Stimulated activated CD4-positive, alpha-beta T cell treated with anti-CD3 and anti-CD28 coated beads, Interleukin-12 subunit alpha, Interleukin-12 subunit beta, amount 100 ng/mL, for 24 hours (primary cell): ENCODE results near the gene SLC6A17.

Source experiments
- DNase-seq, 2 experiments: peaks; one replicate each; pipeline ENCODE4 v3.0.0-alpha.2; 2020; ENCODE audit warnings: low read depth in 2 of 2

The SLC6A17 gene

GRCh38 chr1:110242062-110242461 lies 91.8 kb downstream of the SLC6A17 start:
- no peak for DNase-seq

DNA sequence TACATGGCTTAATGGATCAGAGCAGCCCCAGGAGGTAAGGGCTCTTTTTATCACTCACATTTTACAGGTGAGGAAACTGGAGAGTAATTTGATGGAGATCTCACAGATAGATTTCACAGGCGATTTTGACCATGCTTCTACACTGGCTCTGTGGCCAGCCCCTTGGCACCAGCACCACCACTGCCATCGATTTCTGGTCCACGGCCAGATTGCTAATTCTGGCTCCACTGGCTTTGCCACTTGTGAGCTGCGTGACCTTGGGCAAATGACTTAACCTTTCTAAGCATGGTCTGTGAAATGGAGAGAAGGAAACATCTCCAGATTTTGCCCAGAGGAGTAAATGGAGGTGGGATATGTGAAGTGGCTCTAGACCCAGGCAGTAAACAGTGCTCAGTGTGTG lies 92.4 kb downstream of the SLC6A17 start:
- DNase-seq: no peak

GRCh38 chr1:110243146-110243545 lies 92.9 kb downstream of the SLC6A17 start:
- no peak for DNase-seq

DNA sequence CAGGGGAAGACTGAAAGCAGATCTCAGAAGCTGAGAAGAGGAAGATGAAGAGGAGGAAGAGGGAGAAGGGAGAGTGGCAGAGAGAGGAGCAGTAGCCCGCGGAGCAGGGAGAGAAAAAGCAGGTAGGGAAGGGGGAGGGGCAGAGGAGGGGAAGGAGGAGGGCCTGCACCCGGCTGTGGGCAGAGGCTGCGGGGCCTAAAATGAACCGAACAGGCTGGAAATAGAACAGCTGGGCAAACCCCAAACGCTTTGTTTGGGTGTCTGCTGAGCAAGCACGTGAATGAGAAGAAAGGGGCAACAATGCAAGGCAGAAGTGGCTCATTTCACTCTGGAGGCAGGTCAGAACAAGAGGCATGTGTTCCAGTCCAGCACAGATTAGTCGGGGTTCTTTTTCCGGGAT lies 93.3 kb downstream of the SLC6A17 start:
- DNase-seq: no peak

- no peak for DNase-seq
Observed at GRCh38 chr1:110245876-110246620, 95.8 kb downstream of the SLC6A17 start.

DNA sequence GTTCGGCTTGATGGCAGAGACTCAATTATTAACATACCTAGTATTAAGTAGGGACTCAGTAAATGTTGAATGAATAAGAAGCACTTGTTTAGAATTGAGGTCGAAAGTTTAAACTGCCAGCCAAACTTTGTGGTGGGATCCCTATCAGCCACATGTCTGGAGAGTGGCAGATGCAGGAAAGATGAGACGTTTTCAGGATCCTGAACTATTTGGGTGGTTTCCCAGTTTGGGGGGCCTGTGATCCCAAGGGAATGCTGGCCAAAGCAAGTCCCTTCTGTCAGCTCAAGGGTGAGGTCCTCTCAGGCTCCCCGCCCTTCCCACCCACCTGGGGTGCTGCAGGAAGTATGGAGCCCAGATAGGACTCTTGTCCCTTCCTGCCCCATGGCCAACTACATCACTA lies 98.5 kb downstream of the SLC6A17 start:
- no peak for DNase-seq

DNA sequence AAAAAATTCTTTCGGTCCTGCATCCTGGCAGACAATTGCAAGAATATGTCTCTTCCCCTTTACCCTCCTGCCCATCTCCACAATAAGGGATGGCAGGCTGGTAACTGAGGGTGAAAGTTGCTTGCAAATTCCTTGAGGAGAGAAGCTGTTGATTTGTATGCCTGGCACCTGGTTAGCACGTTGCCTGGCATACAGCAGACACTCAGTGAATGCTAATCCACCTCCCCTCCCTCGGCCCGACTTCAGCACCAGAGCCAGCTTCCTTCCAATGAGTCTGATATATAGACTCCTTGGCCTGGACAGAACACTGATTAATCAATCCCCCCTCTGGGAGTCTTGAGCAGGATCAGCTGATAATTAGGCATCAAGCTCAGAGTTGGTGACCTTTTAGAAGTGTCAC lies 99.0 kb downstream of the SLC6A17 start:
- no peak for DNase-seq

DNA sequence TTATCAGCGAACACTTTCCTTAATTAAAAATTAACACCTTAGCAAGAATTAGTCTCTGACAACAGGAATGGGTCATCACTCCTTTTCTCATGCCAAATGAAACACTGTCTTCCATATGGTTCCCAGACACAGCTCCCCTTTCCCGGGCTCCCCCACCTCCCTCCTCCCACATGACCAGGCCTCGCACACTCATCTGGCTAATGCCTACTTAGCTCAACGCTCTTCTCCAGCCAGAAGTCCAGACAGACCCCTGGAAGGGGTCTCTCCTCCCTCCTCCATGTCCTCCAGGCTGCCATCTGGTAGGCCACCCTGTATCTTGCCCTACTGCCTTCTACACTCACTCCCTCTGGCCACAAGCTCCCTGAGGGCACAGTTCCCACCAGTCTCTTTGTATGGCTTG lies 99.7 kb downstream of the SLC6A17 start:
- DNase-seq: no peak

GRCh38 chr1:110250749-110251148 lies 100.5 kb downstream of the SLC6A17 start:
- no peak for DNase-seq
